Peyer's patch (tissue), 4 donors: ENCODE results near the gene MCU.

Source experiments
- POLR2A ChIP-seq, 2 donors: fragments of 450-650 bp; IDR thresholded peaks; one replicate each; pipeline ENCODE4 v1.5.1; 2017; ENCODE audit warnings: antibody characterized with exemption in 2 of 2, mild to moderate bottlenecking in 2 of 2, moderate library complexity in 2 of 2
- TF ChIP-seq, protein P1 (sequence below), 6 experiments: fragments of 450-650 bp in 4 of 6; fragments of 200-600 bp in 2 of 6; sonication (generic) in 1 of 6; IDR thresholded peaks; one replicate each; pipeline ENCODE4 v1.5.1; 2017 to 2019; ENCODE audit warnings: antibody characterized with exemption in 6 of 6, mild to moderate bottlenecking in 3 of 6, moderate library complexity in 1 of 6

DNA sequence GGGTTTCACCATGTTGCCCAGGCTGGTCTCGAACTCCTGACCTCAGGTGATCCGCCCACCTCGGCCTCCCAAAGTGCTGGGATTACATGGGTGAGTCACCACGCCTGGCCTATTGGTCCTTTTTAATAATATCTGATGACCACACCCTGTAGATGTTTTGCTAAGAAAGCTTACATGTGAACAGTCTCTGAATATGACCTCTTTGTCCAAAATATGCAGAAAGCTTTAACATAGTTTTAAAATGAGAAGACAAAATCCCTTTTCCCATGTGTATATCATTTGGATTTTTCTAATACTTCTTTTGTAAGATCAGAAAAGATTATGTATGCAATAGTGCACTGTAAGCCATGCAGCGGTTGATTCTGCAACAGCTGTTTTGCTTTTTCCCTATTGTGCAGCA lies 38.5 kb downstream of the MCU start:
- TF ChIP-seq, protein P1, sequence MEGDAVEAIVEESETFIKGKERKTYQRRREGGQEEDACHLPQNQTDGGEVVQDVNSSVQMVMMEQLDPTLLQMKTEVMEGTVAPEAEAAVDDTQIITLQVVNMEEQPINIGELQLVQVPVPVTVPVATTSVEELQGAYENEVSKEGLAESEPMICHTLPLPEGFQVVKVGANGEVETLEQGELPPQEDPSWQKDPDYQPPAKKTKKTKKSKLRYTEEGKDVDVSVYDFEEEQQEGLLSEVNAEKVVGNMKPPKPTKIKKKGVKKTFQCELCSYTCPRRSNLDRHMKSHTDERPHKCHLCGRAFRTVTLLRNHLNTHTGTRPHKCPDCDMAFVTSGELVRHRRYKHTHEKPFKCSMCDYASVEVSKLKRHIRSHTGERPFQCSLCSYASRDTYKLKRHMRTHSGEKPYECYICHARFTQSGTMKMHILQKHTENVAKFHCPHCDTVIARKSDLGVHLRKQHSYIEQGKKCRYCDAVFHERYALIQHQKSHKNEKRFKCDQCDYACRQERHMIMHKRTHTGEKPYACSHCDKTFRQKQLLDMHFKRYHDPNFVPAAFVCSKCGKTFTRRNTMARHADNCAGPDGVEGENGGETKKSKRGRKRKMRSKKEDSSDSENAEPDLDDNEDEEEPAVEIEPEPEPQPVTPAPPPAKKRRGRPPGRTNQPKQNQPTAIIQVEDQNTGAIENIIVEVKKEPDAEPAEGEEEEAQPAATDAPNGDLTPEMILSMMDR (IDR thresholded peaks at IDR 0.05), result no peak
- no peak for TF ChIP-seq POLR2A (IDR thresholded peaks at IDR 0.05)
